Activated T-cell treated with anti-CD3 and anti-CD28 coated beads for 48 hours (primary cell): ENCODE measurements around the gene MYH7.
"Not testable (repeated sequence)": the region's sequence is repeated elsewhere in the genome, so short reads cannot be mapped to it uniquely, and the experiment has no call there.

ENCODE experiments used
- DNase-seq: peaks from one replicate; pipeline ENCODE4 v3.0.0-alpha.2; 2020; ENCODE audit warnings: low read depth

MYH7 gene

GRCh38 chr14:23386266-23386657 is 49.2 kb downstream of the MYH7 start:
- not testable (repeated sequence) for DNase-seq

- no peak for DNase-seq
Observed at GRCh38 chr14:23385642-23386265, 49.7 kb downstream of the MYH7 start.

- DNase-seq: no peak
Observed at GRCh38 chr14:23385244-23385641, 50.2 kb downstream of the MYH7 start.

- no peak for DNase-seq
Observed at GRCh38 chr14:23384364-23385080, 50.9 kb downstream of the MYH7 start.

- no peak for DNase-seq
Observed at GRCh38 chr14:23382731-23383440, 52.6 kb downstream of the MYH7 start.

GRCh38 chr14:23382276-23382675 is 53.2 kb downstream of the MYH7 start:
- DNase-seq: no peak

GRCh38 chr14:23381871-23382270 is 53.6 kb downstream of the MYH7 start:
- DNase-seq: no peak

- no peak for DNase-seq
Observed at GRCh38 chr14:23380976-23381375, 54.5 kb downstream of the MYH7 start.

- no peak for DNase-seq
Observed at GRCh38 chr14:23380197-23380914, 55.1 kb downstream of the MYH7 start.

GRCh38 chr14:23379366-23380196 is 55.9 kb downstream of the MYH7 start:
- peak; percentile 56 for DNase-seq

GRCh38 chr14:23378612-23379220 is 56.7 kb downstream of the MYH7 start:
- no peak for DNase-seq

GRCh38 chr14:23377573-23378563 is 57.6 kb downstream of the MYH7 start:
- DNase-seq: no peak

GRCh38 chr14:23377198-23377550 is 58.3 kb downstream of the MYH7 start:
- DNase-seq: no peak

GRCh38 chr14:23376482-23377197 is 58.8 kb downstream of the MYH7 start, which contains the start of gene CMTM5:
Gene CMTM5 (plus strand): TSS chr14:23377046. CDS start chr14:23377252, 206 bp downstream.
- no peak for DNase-seq

GRCh38 chr14:23375527-23376251 is 59.8 kb downstream of the MYH7 start:
- no peak for DNase-seq

GRCh38 chr14:23373041-23373440 is 62.4 kb downstream of the MYH7 start:
- no peak for DNase-seq

- no peak for DNase-seq
Observed at GRCh38 chr14:23372509-23372908, 63.0 kb downstream of the MYH7 start, which contains the start of gene IL25. Gene IL25 (plus strand): TSS chr14:23372809.

- no peak for DNase-seq
Observed at GRCh38 chr14:23371865-23372264, 63.6 kb downstream of the MYH7 start.
